Measurements from ENCODE around the gene COL6A2.
"Not testable (repeated sequence)": the region's sequence is repeated elsewhere in the genome, so short reads cannot be mapped to it uniquely, and the experiment has no call there.

COL6A2 gene

DNA sequence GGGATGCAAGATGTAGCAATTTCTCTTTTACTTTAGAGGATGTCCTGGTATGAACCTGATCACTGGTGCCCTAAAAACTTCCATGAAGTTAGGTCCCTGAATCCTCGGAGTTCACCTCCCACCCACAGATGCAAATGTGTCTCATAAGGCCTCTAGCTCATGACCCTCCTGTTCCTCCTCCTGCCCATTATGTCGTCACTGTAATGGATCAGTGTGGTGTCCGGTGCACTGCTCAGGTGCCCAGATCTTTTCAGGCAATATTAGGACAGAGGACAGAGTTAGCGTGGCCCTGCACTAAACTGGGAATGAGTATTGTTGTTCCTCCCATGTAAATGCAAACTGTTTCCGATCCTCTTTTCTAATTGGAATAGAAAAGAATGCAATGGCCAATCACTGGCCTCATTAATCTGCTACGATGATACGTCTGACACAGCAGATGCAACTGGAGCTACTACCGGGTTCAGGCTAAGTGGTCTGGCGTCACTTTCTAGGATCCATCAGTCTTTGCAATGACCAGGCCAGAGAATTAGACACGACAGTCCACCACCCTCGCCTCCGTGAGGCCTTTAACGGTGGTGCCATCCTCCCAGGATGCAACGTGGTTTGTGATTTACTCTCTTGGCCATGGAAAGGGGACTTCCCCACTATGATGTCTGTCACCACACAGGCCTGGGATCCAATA is 3.4 kb upstream of the COL6A2 start:
- DNase-seq (ENCODE audit: low read depth in 3 of 3): no peak

- DNase-seq (ENCODE audit: low read depth in 3 of 3): no peak
These were observed 2.7 kb upstream of the COL6A2 start for GRCh38 chr21:46095083-46095719.

DNA sequence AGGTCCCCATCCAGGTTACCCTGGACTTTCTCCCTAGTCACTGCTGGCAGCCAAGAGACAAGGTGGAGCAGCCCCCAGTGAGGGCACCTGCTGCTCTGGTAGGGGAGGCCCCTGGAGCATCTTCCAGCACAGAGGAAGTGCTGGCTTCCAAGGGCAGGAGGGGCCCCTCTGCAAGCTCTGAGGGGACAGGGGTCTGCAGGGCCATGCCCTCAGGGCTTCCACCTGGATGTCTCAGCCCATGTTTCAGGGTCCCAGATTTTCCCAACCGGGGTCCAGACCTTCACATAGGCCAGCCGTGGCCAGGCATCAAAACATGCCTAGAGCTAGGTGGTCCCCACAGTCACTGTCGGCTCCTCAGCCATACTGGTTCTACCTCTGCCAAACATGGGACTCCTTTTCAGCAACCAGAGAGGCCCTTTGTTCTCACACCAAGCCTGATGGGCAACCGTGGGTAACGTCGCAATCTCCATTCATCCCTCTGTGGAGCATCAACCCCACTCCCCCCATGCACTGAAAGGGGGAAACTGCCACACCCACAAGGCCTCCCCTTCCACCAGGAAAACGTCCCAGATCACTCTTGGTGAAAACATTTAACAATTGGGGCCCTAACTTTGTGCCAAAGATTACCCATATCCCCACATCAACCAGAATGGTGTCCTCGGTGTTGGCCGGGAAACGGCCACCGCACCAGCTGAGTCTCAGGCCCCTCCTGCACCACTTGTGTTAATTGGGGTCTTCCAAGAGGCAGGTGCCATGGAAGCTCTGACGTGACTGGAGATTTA is 1.9 kb upstream of the COL6A2 start:
- no peak for DNase-seq (ENCODE audit: low read depth in 3 of 3)

DNA sequence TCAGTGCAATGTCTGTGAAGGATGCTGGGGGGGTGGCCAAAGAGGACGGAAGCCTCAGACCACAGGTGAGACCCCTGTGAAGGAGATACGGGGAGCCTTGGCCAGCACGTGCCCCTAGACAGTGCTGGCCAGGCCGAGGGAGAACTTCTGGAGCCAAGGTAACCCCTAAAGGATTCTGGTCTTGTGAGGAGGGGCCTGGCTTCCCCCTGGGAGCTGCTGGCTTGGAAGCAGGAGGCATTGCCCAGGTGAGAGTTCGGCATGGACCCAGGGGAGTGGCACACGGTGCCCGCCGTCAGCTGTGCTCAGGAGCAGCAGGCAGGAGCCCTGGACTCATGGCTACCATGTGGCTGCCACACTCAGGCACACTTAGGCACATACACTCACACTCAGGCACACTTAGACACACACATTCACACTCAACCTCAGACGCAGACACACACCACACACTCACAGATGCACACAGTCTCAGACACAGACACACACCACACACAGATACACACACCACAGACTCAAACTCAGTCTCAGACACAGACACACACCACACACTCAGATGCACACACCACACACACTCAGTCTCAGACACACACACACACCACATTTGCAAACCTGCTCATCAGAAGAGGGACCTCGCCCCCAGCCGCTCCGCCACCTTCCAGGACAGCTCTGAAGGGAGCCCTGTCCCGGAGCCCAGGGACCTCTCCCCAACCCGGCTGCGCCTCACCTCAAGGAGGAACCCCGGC is 1.1 kb upstream of the COL6A2 start:
- no peak for DNase-seq (ENCODE audit: low read depth in 3 of 3)

DNA sequence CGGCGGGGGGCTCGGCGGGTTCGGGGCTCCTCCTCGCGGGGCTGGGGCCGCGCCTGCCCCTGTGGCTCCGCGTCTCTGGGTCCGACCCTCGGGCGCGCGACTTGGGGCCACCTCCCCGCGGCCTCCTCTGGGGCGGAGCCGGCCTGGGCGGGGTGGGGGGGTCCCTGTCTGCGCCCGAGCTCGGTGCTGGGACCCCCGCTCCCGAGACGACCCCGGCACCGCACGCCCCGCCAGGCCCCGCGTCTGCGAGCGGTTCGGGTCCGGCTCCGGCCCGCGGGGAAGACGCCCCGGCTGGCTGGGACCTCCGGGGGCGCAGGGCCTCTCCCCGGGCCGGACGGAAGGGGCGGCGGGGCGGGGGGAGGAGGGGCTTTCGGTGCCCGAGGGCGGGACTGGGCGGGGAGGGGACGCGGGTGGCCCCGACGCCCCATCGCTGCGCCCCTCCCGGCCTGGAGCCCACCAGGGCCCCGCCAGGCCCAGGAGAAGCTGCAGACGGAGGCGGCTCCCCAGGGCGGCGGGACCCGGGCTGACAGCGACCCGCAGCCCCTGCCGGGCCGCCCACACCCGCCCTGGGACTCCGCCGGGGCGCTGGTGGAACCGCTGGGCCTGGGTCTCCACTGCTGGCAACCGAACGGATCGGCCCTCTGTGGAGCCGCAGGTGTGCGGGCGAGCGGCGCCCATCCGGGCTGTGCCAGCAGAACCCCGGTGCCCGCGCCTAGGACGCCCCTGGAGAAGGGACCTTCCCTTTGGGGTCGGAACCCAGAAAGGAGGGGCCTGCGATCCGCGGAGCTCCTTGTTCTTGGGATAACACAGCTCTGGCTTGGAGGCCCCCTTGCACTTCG is 610 bp downstream of the COL6A2 start:
- DNase-seq (ENCODE audit: low read depth in 3 of 3): no peak

DNA sequence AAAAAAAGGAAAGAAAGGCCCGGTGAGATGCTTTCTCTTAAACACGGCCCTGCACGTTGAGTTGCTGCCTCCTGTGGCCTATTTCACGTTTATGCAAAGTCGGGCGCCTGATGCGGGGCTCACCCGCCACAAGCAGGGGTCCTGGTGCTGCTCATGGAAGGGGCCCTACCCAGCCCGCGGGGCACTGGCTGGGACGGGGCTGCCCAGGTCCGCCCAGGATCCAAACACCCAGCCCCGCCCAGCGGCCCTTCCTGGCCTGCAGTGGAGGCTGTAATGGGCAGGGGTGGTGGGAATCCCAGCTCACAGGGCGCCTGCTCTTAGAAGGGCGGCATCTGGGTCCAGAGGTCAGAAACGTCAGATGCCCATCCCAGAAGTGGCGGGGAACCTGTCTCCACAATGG is 1.6 kb downstream of the COL6A2 start:
- DNase-seq (ENCODE audit: low read depth in 3 of 3): no peak

DNA sequence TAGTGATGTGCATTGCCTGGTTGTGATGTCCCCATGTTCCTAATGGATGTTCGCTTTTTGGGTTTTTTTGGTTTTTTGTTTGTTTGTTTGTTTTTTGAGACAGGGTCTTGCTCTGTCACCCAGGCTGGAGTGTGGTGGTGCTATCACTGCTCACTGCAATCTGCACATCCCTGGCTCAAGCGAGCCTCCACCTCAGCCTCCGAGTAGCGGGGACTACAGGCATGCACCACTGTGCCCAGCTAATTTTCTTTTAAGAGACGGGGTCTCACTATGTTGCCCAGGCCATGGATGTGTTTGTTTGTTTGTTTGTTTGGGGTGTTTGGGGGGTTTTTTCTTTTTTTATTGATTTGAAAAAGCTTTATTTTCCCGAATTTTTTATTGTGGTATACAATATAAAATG is 2.1 kb downstream of the COL6A2 start:
- no peak for DNase-seq (ENCODE audit: low read depth in 3 of 3)

DNA sequence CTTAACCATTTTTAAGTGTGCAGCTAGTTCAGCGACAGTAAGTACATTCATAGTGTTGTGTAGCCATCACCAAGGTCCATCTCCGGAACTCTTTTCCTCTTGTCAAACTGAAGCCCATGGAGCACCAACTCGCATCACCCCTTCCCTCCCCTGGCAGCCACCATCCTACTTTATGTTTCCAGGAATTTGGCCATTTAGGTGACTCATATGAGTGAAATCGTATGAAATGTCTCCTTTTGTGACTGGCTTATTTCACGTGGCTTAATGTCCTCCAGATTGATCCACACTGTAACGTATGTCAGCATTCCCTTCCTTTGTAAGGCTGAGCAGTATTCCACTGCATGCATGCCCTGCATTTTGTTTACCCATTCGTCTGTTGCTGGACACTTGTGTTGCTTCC is 2.5 kb downstream of the COL6A2 start:
- no peak for DNase-seq (ENCODE audit: low read depth in 3 of 3)

GRCh38 chr21:46100906-46101305 is 3.0 kb downstream of the COL6A2 start:
- DNase-seq (ENCODE audit: low read depth in 3 of 3): no peak

DNA sequence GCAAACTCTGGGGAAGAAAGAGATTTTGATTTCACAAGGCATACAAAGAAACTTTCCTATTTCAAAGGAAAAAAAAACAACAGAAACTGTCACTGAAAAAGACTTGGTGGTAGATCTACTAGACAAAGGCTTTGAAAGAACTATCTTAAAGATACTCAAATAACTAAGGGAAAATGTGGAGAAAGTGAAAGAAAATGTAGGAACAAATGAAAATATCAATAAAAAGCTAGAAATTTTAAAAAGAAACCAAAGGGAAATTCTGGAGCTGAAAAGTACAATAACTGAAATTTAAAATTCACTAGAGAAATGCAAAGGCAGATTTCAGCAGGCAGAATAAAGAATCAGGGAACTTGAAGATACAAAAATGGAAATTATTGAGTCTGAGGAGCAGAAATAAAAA is 6.2 kb downstream of the COL6A2 start:
- DNase-seq (ENCODE audit: low read depth in 3 of 3): no peak

GRCh38 chr21:46107376-46107775 is 9.5 kb downstream of the COL6A2 start:
- DNase-seq (ENCODE audit: low read depth in 3 of 3): not testable (repeated sequence)

DNA sequence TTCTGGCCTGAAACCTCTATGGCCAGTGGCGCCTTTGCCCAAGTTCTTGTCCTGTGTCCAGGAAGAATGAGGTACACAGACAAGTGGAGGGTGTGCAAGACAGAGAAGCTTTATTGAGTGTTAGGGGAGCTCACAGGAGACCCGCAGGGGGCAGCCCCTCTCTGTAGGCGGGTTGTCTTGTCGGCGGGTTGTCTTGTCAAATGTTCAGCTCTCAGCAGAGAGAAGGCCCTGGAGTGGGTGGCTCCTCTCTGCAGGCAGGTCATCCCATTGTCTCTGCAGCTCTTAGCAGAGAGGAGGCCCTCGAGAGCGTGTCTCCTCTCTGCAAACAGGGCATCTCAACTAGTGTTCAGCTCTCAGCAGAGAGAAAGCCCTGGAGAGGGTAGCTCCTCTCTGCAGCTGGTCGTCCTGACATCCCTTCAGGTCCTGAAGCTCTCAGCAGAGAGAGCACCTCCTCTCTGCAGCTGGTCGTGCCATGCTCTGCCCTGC is 11.0 kb downstream of the COL6A2 start:
- DNase-seq (ENCODE audit: low read depth in 3 of 3): no peak

- DNase-seq (ENCODE audit: low read depth in 3 of 3): no peak
These were observed 11.7 kb downstream of the COL6A2 start for GRCh38 chr21:46109313-46110221.

DNA sequence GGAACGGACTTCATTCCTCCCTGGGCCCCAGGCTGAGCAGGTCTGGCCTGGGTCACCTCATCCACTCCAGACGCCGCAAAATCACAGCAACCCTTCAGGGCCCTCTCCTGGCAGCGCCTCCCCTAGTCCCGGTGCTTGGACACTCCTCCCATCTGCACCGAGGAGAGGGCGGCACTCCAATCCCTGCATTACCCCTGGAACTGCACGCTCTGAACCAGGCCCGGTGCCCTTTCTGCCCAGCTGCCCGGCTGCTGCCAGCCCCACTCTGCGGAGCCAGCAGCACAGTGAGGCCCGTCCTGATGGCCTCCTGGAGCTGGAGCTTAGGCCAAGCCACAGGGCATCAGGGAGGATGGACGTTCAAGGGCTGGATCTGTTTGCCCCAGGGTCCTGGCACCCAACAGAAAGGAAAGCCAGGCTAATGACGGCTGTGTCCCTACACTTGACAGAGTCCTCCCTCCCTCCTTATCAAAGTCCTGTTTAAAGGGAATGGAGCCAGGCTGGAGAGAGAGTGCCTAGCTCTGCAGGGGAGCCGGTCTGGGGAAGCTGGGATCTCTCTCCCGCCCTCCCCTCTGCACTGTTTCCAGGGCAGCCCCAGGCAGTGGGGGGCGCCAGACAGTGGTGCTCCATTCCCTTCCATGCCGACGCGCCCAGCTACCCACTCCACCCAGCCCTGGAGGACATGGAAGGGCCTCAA is 12.7 kb downstream of the COL6A2 start:
- no peak for DNase-seq (ENCODE audit: low read depth in 3 of 3)

DNA sequence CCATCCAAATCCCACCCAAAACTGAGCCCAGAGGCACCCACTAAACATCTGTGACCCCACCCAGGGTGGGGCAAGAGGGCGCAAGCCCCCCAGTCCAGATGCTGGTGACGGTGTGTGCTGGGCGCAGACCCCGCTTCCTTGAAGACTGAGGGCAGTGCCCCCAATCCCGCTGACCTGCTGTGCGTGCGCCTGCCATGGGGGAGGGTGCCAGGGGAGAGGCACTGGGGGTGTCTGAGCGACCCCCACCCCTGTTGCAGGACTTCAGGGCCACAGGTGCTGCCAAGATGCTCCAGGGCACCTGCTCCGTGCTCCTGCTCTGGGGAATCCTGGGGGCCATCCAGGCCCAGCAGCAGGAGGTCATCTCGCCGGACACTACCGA is 13.3 kb downstream of the COL6A2 start:
- no peak for DNase-seq (ENCODE audit: low read depth in 3 of 3)

- DNase-seq (ENCODE audit: low read depth in 3 of 3): no peak
These were observed 14.2 kb downstream of the COL6A2 start for GRCh38 chr21:46111857-46112724.

- no peak for DNase-seq (ENCODE audit: low read depth in 3 of 3)
These were observed 14.9 kb downstream of the COL6A2 start for GRCh38 chr21:46112725-46113215.

GRCh38 chr21:46113497-46114176 is 15.7 kb downstream of the COL6A2 start:
- DNase-seq (ENCODE audit: low read depth in 3 of 3): no peak

Data from stimulated activated CD4-positive, alpha-beta T cell treated with anti-CD3 and anti-CD28 coated beads, TNF-alpha, amount 100 ng/mL, for 4 hours (primary cell).